OCI-LY3 (cell line): ENCODE results near the gene ETNK2.
A peak's percentile ranks its signal among the peaks of the same experiment; 100 is the strongest.

Source experiments
- H2AFZ ChIP-seq: fragments of 200-600, 300-600 bp; shearing (Covaris generic); 2 replicates; pipeline ENCODE4 v1.6.0; 2014; ENCODE audit warnings: antibody characterized with exemption, low read depth, low read length
- H3K27ac ChIP-seq: fragments of 200-600, 300-600 bp; sonication (generic); 2 replicates; pipeline ENCODE4 v1.5.1; 2014; ENCODE audit warnings: mild to moderate bottlenecking, low read length, moderate library complexity, mixed read lengths
- H3K27me3 ChIP-seq: fragments of 200-600, 300-600 bp; sonication (generic); 2 replicates; pipeline ENCODE4 v1.6.1; 2014; ENCODE audit warnings: low read depth, low read length, mixed read lengths
- H3K36me3 ChIP-seq: fragments of 200-600, 300-600 bp; sonication (generic); replicated peaks from 2 replicates; pipeline ENCODE3; 2014; ENCODE audit warnings: low read depth, low read length, mixed read lengths
- H3K4me1 ChIP-seq: fragments of 300-600, 200-600 bp; sonication (generic); 2 replicates; pipeline ENCODE4 v1.6.1; 2014; ENCODE audit warnings: low read length, mixed read lengths
- H3K4me2 ChIP-seq: fragments of 200-600, 300-600 bp; sonication (generic); 2 replicates; pipeline ENCODE4 v1.6.1; 2014; ENCODE audit warnings: low read length, mixed read lengths
- H3K4me3 ChIP-seq: fragments of 300-600, 200-600 bp; sonication (generic); 2 replicates; pipeline ENCODE4 v1.5.1; 2014; ENCODE audit warnings: antibody characterized with exemption, mild to moderate bottlenecking, low read length, moderate library complexity
- H3K79me2 ChIP-seq: fragments of 300-600, 200-600 bp; shearing (Covaris generic); 2 replicates; pipeline ENCODE4 v1.6.1; 2014; ENCODE audit warnings: mild to moderate bottlenecking, low read length, mixed read lengths
- H3K9ac ChIP-seq: fragments of 300-600, 200-600 bp; shearing (Covaris generic); 2 replicates; pipeline ENCODE4 v1.6.0; 2014; ENCODE audit warnings: mild to moderate bottlenecking, low read length, moderate library complexity
- H3K9me3 ChIP-seq: fragments of 200-600, 300-600 bp; shearing (Covaris generic); 2 replicates; pipeline ENCODE4 v1.6.1; 2014; ENCODE audit warnings: low read length, mixed read lengths; ENCODE audit not compliant: insufficient read depth
- H4K20me1 ChIP-seq: fragments of 200-600, 300-600 bp; sonication (generic); 2 replicates; pipeline ENCODE4 v1.6.1; 2016; ENCODE audit warnings: low read length, mixed read lengths; ENCODE audit not compliant: insufficient read depth
- EZH2phosphoT487 ChIP-seq: fragments of 200-600 bp; shearing (Covaris generic); IDR thresholded peaks from 2 replicates; pipeline ENCODE4 v1.6.1; 2018; ENCODE audit warnings: antibody characterized with exemption, mixed run types, low read depth
- TF ChIP-seq, protein P1 (sequence below): fragments of 200-600, 300-600 bp; sonication (generic); IDR thresholded peaks from 2 replicates; pipeline ENCODE4 v1.5.1; 2014; ENCODE audit warnings: antibody characterized with exemption, low read length, low read depth

The ETNK2 gene

DNA sequence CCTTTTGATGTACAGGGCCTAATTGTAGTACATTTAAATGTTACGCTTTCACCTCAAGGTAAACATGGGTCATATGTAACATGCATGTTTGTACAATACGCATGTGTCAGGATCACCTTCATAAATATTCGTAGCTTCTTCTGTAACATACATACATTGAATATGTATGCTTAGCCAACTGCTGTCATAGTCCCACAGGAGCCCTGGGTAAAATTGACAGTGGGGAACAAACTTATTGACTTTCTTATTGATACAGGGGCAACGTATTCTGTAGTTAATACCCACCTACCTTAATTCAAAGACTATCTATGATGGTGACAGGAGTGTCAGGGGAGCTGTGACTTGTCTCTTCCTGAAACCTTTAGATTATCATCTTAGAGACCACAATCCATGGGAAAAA, 18.0 kb upstream of the ETNK2 start:
- Histone ChIP-seq H2AFZ (no peak overlapping the region), H3K27me3 (peaks cover 14% of the 10 kb centered on the region; the same call in 1 of the 2 replicates), H3K4me1 (no peaks in the 10 kb centered on the region), H3K4me3 (no peak overlapping the region), H3K36me3 (no peaks in the 10 kb centered on the region), H4K20me1 (no peaks in the 10 kb centered on the region), H3K4me2 (no peak overlapping the region), H3K9ac (no peak overlapping the region), H3K9me3 (peaks cover 28% of the 10 kb centered on the region), H3K79me2 (no peaks in the 10 kb centered on the region), H3K27ac (no peak overlapping the region)
- TF ChIP-seq EZH2phosphoT487 = no peak
- TF ChIP-seq, protein P1, sequence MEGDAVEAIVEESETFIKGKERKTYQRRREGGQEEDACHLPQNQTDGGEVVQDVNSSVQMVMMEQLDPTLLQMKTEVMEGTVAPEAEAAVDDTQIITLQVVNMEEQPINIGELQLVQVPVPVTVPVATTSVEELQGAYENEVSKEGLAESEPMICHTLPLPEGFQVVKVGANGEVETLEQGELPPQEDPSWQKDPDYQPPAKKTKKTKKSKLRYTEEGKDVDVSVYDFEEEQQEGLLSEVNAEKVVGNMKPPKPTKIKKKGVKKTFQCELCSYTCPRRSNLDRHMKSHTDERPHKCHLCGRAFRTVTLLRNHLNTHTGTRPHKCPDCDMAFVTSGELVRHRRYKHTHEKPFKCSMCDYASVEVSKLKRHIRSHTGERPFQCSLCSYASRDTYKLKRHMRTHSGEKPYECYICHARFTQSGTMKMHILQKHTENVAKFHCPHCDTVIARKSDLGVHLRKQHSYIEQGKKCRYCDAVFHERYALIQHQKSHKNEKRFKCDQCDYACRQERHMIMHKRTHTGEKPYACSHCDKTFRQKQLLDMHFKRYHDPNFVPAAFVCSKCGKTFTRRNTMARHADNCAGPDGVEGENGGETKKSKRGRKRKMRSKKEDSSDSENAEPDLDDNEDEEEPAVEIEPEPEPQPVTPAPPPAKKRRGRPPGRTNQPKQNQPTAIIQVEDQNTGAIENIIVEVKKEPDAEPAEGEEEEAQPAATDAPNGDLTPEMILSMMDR = no peak

DNA sequence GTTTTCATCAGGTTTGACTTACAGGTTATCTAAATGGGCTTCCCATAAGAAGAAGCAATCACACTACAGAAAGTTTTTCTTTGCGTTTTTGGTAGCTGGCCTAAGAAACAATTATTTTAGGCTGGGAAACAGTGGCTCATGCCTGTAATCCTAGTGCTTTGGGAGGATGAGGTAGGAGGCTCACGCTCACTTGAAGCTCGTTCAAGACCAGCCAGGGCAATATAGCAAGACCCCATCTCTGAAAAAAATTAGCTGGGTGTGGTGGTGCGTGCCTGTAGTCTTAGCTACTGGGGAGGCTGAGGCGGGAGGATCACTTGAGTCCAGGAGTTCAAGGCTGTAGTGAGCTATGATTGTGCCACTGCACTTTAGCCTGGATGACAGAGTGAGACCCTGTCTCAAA, 15.9 kb upstream of the ETNK2 start:
- H3K9me3 ChIP-seq = peaks cover 28% of the 10 kb centered on the region
- H3K4me3 ChIP-seq = no peak overlapping the region
- H2AFZ ChIP-seq = no peak overlapping the region
- no peak for TF ChIP-seq EZH2phosphoT487
- TF ChIP-seq, protein P1 = no peak
- H3K36me3 ChIP-seq = no peaks in the 10 kb centered on the region
- H3K9ac ChIP-seq = no peak overlapping the region
- no peak overlapping the region for H3K27ac ChIP-seq
- H3K27me3 ChIP-seq = peaks cover 6% of the 10 kb centered on the region; the same call in 1 of the 2 replicates
- H3K4me1 ChIP-seq = no peaks in the 10 kb centered on the region
- H3K4me2 ChIP-seq = no peak overlapping the region
- no peaks in the 10 kb centered on the region for H4K20me1 ChIP-seq
- H3K79me2 ChIP-seq = no peaks in the 10 kb centered on the region

DNA sequence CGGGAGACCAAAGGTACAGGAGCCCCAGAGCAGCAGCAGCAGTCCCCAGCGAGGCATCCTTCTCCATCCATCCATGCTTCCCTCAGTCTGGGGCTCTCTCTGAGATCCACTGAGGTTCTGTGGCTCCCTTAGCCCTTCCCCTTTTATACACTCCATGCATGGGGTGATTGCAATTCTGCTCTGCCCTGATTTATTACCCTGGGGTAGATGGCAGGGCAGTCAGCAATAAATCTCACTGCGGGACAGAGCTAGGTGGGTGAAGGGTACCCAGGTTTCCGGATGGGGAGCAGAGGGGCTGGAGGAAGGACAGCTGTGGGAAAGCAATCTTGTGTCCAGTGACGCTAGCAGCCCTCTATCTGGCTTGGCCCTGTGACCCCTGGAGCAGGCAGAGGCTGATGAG, 14.4 kb upstream of the ETNK2 start, which contains the start of gene REN:
Gene REN (minus strand): TSS at position 119 of the 400 bp plus-strand sequence. CDS start 44 bp downstream, at position 75.
- H3K79me2 ChIP-seq = no peaks in the 10 kb centered on the region
- H3K4me3 ChIP-seq = no peak within 1 kb of the TSS
- no peaks in the 10 kb centered on the region for H3K36me3 ChIP-seq
- 0 out of 2 replicates have a peak, but pooled peaks cover 6% of the 10 kb centered on the region for H3K27me3 ChIP-seq
- peaks cover 22% of the 10 kb centered on the region for H3K9me3 ChIP-seq
- no peak within 1 kb of the TSS for H3K9ac ChIP-seq
- no peak for TF ChIP-seq EZH2phosphoT487
- TF ChIP-seq, protein P1 = no peak
- H3K4me2 ChIP-seq = no peak within 1 kb of the TSS
- no peaks in the 10 kb centered on the region for H3K4me1 ChIP-seq
- no peaks in the 10 kb centered on the region for H4K20me1 ChIP-seq
- H3K27ac ChIP-seq = no peak within 1 kb of the TSS
- no peak within 1 kb of the TSS for H2AFZ ChIP-seq

DNA sequence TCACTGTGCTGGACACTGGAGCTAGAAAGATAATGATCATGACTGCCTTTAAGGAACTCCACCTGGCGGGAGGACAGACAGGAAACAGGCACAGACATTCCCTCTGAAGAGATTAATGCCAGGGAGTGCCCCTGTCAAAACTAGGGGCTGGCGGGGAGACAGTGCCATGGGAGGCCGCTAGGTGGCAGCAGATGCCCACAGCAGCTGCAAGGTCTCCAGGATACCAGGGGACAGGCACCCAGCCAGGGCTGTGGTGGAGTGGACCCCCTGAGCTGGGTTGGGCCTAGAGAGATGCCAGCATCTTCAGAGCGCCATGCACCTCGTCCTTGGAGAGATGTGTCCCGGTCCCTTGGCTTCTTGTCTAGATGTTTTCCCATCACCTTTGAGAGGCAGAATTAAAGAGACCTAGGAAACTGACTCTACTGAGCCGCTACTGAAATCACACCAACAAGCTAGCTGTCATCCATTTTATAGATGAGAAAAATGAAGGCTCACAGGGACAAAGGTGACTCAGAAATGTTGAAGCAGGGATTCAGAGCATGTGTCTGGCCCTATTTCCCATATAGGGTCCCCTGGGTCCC, 10.7 kb upstream of the ETNK2 start:
- Histone ChIP-seq H3K27me3 (peaks cover 24% of the 10 kb centered on the region), H3K4me2 (no peak overlapping the region), H4K20me1 (no peaks in the 10 kb centered on the region), H3K9ac (no peak overlapping the region), H3K4me3 (no peak overlapping the region), H3K36me3 (no peaks in the 10 kb centered on the region), H3K9me3 (no peaks in the 10 kb centered on the region), H2AFZ (no peak overlapping the region), H3K79me2 (no peaks in the 10 kb centered on the region), H3K27ac (no peak overlapping the region), H3K4me1 (no peaks in the 10 kb centered on the region)
- TF ChIP-seq, protein P1 = peak; percentile 95
- no peak for TF ChIP-seq EZH2phosphoT487
